ENCODE data around the gene LSAMP. TPM values are rescaled to one million over a fixed set of nuclear protein-coding genes. Genes with fewer than 3 reads are reported as not detected.

LSAMP gene
- total and polyA plus RNA-seq, 2 donors (not counting 3 experiments of a cell fraction or from before 2014, with no cell fraction given), result not detected

DNA sequence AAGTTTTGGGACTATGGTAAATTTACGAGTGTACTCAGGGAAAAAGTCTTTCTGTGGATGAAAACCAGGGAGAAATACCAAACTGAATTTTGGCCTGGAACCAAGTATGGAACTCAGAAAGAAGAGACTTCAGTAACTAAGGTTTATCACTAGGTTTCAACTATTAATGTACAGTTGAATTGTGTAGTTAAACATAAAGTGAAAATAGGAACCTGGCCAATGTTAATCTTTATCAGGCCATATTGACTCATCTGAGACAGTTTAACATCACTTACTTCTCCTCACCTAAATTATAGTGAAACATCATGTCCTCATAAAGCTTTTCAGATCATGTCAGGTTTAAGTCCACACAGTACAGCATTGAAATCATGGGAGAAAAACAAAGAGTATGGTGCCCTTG, 197.7 kb downstream of the LSAMP start:
- no peaks in the 10 kb centered on the region for H3K4me1 ChIP-seq (ENCODE audit: control insufficient read depth, extremely low read depth, insufficient read depth, low read length)
- POLR2A ChIA-PET, result no interaction called here
- H2AFZ ChIP-seq (ENCODE audit: low read depth, low read length), result no peak overlapping the region
- no peak overlapping the region for H3K9ac ChIP-seq (replicated peaks; ENCODE audit: extremely low read depth, insufficient read depth, low read length)
- no peak overlapping the region for H3K4me2 ChIP-seq (ENCODE audit: insufficient read depth, low read length)
- H3K27ac ChIP-seq (ENCODE audit: insufficient read depth, low read depth, low read length), result no peak overlapping the region
- intact Hi-C loops (cut with micrococcal nuclease), result no loop called here
- FAIRE-seq, result no peak
- no peaks in the 10 kb centered on the region for H3K79me2 ChIP-seq (ENCODE audit: control insufficient read depth, insufficient read depth, low read length)
- CTCF ChIA-PET, result no interaction called here
- H4K20me1 ChIP-seq (replicated peaks; ENCODE audit: control insufficient read depth, extremely low read depth, insufficient read depth, low read length), result no peaks in the 10 kb centered on the region
- dilution Hi-C loops (cut with MboI; ENCODE audit: extremely low pct_ligation_motif_present, low sequenced_read_pairs), result no loop called here
- no peaks in the 10 kb centered on the region for H3K36me3 ChIP-seq (ENCODE audit: control insufficient read depth in 2 of 2, extremely low read depth in 1 of 2, insufficient read depth in 2 of 2, low read length in 2 of 2)
- BruUV-seq (replicated peaks), result no TSS peak
- no peaks in the 10 kb centered on the region for H3K9me1 ChIP-seq (replicated peaks; ENCODE audit: control insufficient read depth, extremely low read depth, insufficient read depth, low read length)
- no peaks in the 10 kb centered on the region for H3K9me3 ChIP-seq (replicated peaks; ENCODE audit: control insufficient read depth, insufficient read depth, low read length)
- H3K27me3 ChIP-seq (ENCODE audit: control insufficient read depth in 2 of 2, insufficient read depth in 2 of 2, low read length in 2 of 2), result no peaks in the 10 kb centered on the region
- H3K4me3 ChIP-seq (replicated peaks in 1 of 3; ENCODE audit: insufficient read depth in 1 of 3, low read depth in 1 of 3, low read length in 3 of 3), result no peak overlapping the region
- TF ChIP-seq, protein P1, sequence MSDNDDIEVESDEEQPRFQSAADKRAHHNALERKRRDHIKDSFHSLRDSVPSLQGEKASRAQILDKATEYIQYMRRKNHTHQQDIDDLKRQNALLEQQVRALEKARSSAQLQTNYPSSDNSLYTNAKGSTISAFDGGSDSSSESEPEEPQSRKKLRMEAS (IDR thresholded peaks at IDR 0.05; ENCODE audit: insufficient read depth, insufficient read length), result no peak
- no peak for TF ChIP-seq EZH2 (IDR thresholded peaks at IDR 0.05; ENCODE audit: borderline replicate concordance, low read depth, low read length, severe bottlenecking)
- no peak for TF ChIP-seq MYC (IDR thresholded peaks at IDR 0.05; ENCODE audit: low read depth, low read length)
- TF ChIP-seq POLR2A (IDR thresholded peaks at IDR 0.05; ENCODE audit: low read depth, low read length), result no peak
- TF ChIP-seq GATA2 (IDR thresholded peaks at IDR 0.05; ENCODE audit: insufficient read depth, insufficient read length, low read depth, low read length), result no peak
- TF ChIP-seq JUN (IDR thresholded peaks at IDR 0.05; ENCODE audit: borderline replicate concordance, insufficient read depth, insufficient read length, low read depth), result no peak
- TF ChIP-seq FOS (IDR thresholded peaks at IDR 0.05; ENCODE audit: borderline replicate concordance, insufficient read depth, low read length), result no peak
- no peak for TF ChIP-seq POLR2AphosphoS5 (IDR thresholded peaks at IDR 0.05; ENCODE audit: insufficient read depth, low read depth, low read length)
- TF ChIP-seq, protein P2, sequence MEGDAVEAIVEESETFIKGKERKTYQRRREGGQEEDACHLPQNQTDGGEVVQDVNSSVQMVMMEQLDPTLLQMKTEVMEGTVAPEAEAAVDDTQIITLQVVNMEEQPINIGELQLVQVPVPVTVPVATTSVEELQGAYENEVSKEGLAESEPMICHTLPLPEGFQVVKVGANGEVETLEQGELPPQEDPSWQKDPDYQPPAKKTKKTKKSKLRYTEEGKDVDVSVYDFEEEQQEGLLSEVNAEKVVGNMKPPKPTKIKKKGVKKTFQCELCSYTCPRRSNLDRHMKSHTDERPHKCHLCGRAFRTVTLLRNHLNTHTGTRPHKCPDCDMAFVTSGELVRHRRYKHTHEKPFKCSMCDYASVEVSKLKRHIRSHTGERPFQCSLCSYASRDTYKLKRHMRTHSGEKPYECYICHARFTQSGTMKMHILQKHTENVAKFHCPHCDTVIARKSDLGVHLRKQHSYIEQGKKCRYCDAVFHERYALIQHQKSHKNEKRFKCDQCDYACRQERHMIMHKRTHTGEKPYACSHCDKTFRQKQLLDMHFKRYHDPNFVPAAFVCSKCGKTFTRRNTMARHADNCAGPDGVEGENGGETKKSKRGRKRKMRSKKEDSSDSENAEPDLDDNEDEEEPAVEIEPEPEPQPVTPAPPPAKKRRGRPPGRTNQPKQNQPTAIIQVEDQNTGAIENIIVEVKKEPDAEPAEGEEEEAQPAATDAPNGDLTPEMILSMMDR (IDR thresholded peaks at IDR 0.05; ENCODE audit: extremely low read depth in 1 of 2, insufficient read depth in 1 of 2, low read depth in 1 of 2, low read length in 2 of 2), result no peak
- no peak for DNase-seq (ENCODE audit: low read depth, low spot score)
